NCI-H2196 (cell line): Measurements from ENCODE around the gene CROCC2.

Experiments used
- DNase-seq: peaks from one replicate; lab custom pipeline; 2025; ENCODE audit not compliant: unreplicated experiment; lab: John Stamatoyannopoulos, UW

Gene CROCC2

GRCh38 chr2:240904216-240905175 is 1.6 kb upstream of the CROCC2 start:
- no peak for DNase-seq

- peak; percentile 62 for DNase-seq
Measured at GRCh38 chr2:240905176-240905781, 857 bp upstream of the CROCC2 start.

- no peak for DNase-seq
Measured at GRCh38 chr2:240906911-240907590, 915 bp downstream of the CROCC2 start.

GRCh38 chr2:240909216-240909974 is 3.3 kb downstream of the CROCC2 start:
- peak; percentile 49 for DNase-seq

- DNase-seq, result no peak
Measured at GRCh38 chr2:240911641-240912265, 5.6 kb downstream of the CROCC2 start.

GRCh38 chr2:240912878-240913809 is 7.0 kb downstream of the CROCC2 start:
- no peak for DNase-seq

- peak; percentile 52 for DNase-seq
Measured at GRCh38 chr2:240913810-240914644, 7.9 kb downstream of the CROCC2 start.

- no peak for DNase-seq
Measured at GRCh38 chr2:240914645-240915525, 8.7 kb downstream of the CROCC2 start.

GRCh38 chr2:240915526-240916341 is 9.6 kb downstream of the CROCC2 start:
- DNase-seq, result no peak

GRCh38 chr2:240916571-240917008 is 10.5 kb downstream of the CROCC2 start:
- no peak for DNase-seq

GRCh38 chr2:240917009-240917683 is 11.0 kb downstream of the CROCC2 start:
- no peak for DNase-seq

- DNase-seq, result no peak
Measured at GRCh38 chr2:240917684-240918257, 11.6 kb downstream of the CROCC2 start.

- DNase-seq, result no peak
Measured at GRCh38 chr2:240918258-240919091, 12.3 kb downstream of the CROCC2 start.

- no peak for DNase-seq
Measured at GRCh38 chr2:240919161-240919781, 13.1 kb downstream of the CROCC2 start.
